Parathyroid adenoma (tissue), 2 donors: ENCODE results near the gene TLE6.

ENCODE experiments used
- H2AFZ ChIP-seq: fragments of 300-600 bp; sonication (generic); one replicate; pipeline ENCODE4 v1.7.0; 2017; ENCODE audit warnings: antibody characterized with exemption, mild to moderate bottlenecking
- H3K27ac ChIP-seq: fragments of 300-600 bp; sonication (generic); one replicate; pipeline ENCODE4 v1.7.0; 2017
- H3K27me3 ChIP-seq: fragments of 300-600 bp; sonication (generic); one replicate; pipeline ENCODE4 v1.7.0; 2017; ENCODE audit warnings: low read length; ENCODE audit not compliant: control insufficient read depth, insufficient read depth
- H3K36me3 ChIP-seq: fragments of 300-600 bp; sonication (generic); one replicate; pipeline ENCODE4 v1.7.0; 2017; ENCODE audit warnings: low read length; ENCODE audit not compliant: control insufficient read depth, insufficient read depth
- H3K4me1 ChIP-seq: fragments of 300-600 bp; sonication (generic); one replicate; pipeline ENCODE4 v1.7.0; 2017; ENCODE audit warnings: control low read depth
- H3K4me2 ChIP-seq: fragments of 300-600 bp; sonication (generic); one replicate; pipeline ENCODE4 v1.7.0; 2017; ENCODE audit warnings: low read length
- H3K4me3 ChIP-seq: fragments of 300-600 bp; sonication (generic); one replicate; pipeline ENCODE4 v1.7.0; 2017; ENCODE audit warnings: low read depth, low read length
- H3K79me2 ChIP-seq: fragments of 300-600 bp; sonication (generic); one replicate; pipeline ENCODE4 v1.7.0; 2017; ENCODE audit warnings: control low read depth
- H3K9ac ChIP-seq: fragments of 300-600 bp; sonication (generic); one replicate; pipeline ENCODE4 v1.7.0; 2017; ENCODE audit warnings: mild to moderate bottlenecking
- H3K9me3 ChIP-seq: fragments of 300-600 bp; sonication (generic); one replicate; pipeline ENCODE4 v1.7.0; 2017; ENCODE audit warnings: low read length; ENCODE audit not compliant: control insufficient read depth
- CTCF ChIP-seq: fragments of 300-600 bp; sonication (generic); IDR thresholded peaks from one replicate; pipeline ENCODE4 v1.7.0; 2017; ENCODE audit warnings: antibody characterized with exemption, mild to moderate bottlenecking
- donor health status: primary hyperparathyroidism.

TLE6 gene

DNA sequence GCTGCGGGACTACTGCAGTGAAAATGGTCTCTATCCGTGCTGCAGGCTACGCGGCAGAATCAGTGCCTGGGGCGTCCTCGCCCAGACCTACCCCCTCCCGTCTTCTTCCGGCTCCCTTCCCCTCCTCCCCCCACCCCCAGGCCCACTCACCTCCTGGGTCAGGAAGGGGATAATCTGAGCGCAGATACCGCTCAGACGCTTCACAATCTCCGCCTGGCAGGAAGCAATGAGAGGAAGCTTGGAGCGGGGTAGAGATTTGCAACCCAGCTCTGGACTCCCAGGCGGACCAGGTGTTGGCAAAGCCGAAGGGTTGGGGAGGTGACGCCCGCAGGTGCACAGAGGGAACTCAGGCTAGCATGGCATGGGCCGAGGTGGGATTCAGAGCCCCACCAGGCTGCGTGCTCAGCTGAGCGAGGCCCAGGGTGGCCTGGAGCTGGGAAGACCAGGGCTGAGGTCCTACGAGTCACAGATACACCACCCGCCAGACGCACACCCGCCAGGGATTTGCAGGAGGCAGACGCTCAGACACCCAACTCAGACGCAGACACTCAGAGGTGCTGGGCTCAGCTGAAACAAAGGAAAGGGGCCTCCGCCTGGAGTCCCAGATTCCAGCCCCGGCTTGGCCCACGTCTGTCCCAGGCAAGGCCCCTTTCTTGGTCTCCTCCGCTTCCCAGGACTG is 47.6 kb downstream of the TLE6 start:
- no peak overlapping the region for H3K4me2 ChIP-seq
- no peaks in the 10 kb centered on the region for H3K9me3 ChIP-seq
- H3K4me1 ChIP-seq: peaks cover under 1% of the 10 kb centered on the region
- H3K79me2 ChIP-seq: no peaks in the 10 kb centered on the region
- no peak overlapping the region for H3K27ac ChIP-seq
- H2AFZ ChIP-seq: no peak overlapping the region
- no peaks in the 10 kb centered on the region for H3K27me3 ChIP-seq
- H3K36me3 ChIP-seq: no peaks in the 10 kb centered on the region
- no peak overlapping the region for H3K9ac ChIP-seq
- no peak overlapping the region for H3K4me3 ChIP-seq
- no peak for TF ChIP-seq CTCF

DNA sequence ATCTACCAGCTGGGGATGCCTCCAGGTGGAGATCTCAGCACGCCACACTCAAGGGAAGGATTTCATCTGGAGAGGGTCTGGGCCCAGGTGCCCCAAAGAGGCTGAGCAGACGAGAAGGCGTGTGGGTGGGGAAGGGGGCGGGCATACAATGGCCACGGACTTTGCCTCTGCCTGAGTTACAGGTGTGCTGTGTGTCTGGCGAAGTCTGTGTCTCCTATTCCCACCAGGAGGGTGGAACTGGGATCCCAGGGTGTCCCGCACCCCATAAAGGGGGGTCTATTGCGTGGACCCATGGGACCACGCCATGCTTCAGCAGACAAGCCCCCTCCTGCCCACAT is 48.2 kb downstream of the TLE6 start:
- H3K9me3 ChIP-seq: no peaks in the 10 kb centered on the region
- no peaks in the 10 kb centered on the region for H3K27me3 ChIP-seq
- no peaks in the 10 kb centered on the region for H3K79me2 ChIP-seq
- H3K4me2 ChIP-seq: no peak overlapping the region
- no peak overlapping the region for H3K4me3 ChIP-seq
- no peak for TF ChIP-seq CTCF
- H3K36me3 ChIP-seq: no peaks in the 10 kb centered on the region
- no peak overlapping the region for H2AFZ ChIP-seq
- H3K9ac ChIP-seq: no peak overlapping the region
- peaks cover 3% of the 10 kb centered on the region for H3K4me1 ChIP-seq
- H3K27ac ChIP-seq: no peak overlapping the region

GRCh38 chr19:3026768-3027167 is 49.4 kb downstream of the TLE6 start:
- H3K4me1 ChIP-seq: peaks cover 3% of the 10 kb centered on the region
- H3K27ac ChIP-seq: no peak overlapping the region
- no peak overlapping the region for H3K4me3 ChIP-seq
- H3K9ac ChIP-seq: no peak overlapping the region
- H3K27me3 ChIP-seq: no peaks in the 10 kb centered on the region
- H3K9me3 ChIP-seq: no peaks in the 10 kb centered on the region
- H3K36me3 ChIP-seq: no peaks in the 10 kb centered on the region
- H3K4me2 ChIP-seq: no peak overlapping the region
- TF ChIP-seq CTCF: no peak
- no peaks in the 10 kb centered on the region for H3K79me2 ChIP-seq
- no peak overlapping the region for H2AFZ ChIP-seq

DNA sequence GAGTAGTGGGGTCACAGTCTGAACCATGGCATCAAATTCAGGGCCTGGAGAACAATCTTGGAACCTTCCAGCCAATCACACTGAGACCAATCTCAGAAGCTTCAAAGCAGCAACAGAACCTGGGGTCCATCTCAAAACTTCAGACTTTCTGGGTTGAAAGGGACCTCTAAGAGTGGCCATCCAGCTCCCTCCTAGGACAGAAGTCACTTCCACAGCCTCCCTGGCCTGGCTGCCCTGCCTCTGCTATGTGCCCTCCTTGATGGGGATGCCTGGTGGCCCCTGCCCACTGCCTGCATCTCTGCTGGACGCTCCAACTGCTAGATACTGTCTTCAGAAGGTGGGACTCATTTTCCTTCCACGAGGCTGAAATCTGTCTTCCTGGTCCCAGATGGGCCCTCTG is 49.9 kb downstream of the TLE6 start:
- no peak overlapping the region for H3K9ac ChIP-seq
- H3K27ac ChIP-seq: no peak overlapping the region
- H2AFZ ChIP-seq: no peak overlapping the region
- H3K79me2 ChIP-seq: no peaks in the 10 kb centered on the region
- H3K4me3 ChIP-seq: no peak overlapping the region
- no peaks in the 10 kb centered on the region for H3K36me3 ChIP-seq
- H3K27me3 ChIP-seq: no peaks in the 10 kb centered on the region
- TF ChIP-seq CTCF: no peak
- no peak overlapping the region for H3K4me2 ChIP-seq
- H3K4me1 ChIP-seq: peaks cover 3% of the 10 kb centered on the region
- H3K9me3 ChIP-seq: no peaks in the 10 kb centered on the region

DNA sequence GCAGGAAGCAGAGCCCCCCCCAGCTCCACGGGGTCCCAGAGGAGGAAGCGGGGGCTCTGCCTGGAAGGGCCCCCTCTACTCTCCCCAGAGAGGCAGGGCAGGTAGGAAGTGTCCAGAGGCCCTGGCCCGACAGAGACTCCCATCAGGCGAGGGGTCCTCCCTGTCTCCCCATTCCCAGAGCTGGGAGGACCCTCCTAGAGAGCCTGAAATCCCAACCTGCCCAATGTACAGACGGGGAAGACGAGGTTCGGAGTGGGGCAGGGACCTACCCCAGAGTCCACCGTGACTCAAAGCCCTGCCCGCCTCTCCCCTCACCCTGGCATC is 50.6 kb downstream of the TLE6 start:
- Histone ChIP-seq H3K4me3 (peak overlapping the region; percentile 87), H3K27ac (no peak overlapping the region), H3K9ac (no peak overlapping the region), H3K4me2 (peak overlapping the region; percentile 95), H3K36me3 (no peaks in the 10 kb centered on the region), H3K4me1 (peaks cover 3% of the 10 kb centered on the region), H2AFZ (peak overlapping the region; percentile 85), H3K9me3 (no peaks in the 10 kb centered on the region), H3K27me3 (no peaks in the 10 kb centered on the region), H3K79me2 (no peaks in the 10 kb centered on the region)
- TF ChIP-seq CTCF: no peak
